GM21619 (cell line): Measurements from ENCODE around the gene OCA2.
"Not testable (repeated sequence)": the region's sequence is repeated elsewhere in the genome, so short reads cannot be mapped to it uniquely, and the experiment has no call there.

Experiments used
- ATAC-seq: cut with Tn5 transposase; IDR thresholded peaks from one replicate; pipeline ENCODE4 v1.9.1; 2021; ENCODE audit not compliant: unreplicated experiment

Gene OCA2

DNA sequence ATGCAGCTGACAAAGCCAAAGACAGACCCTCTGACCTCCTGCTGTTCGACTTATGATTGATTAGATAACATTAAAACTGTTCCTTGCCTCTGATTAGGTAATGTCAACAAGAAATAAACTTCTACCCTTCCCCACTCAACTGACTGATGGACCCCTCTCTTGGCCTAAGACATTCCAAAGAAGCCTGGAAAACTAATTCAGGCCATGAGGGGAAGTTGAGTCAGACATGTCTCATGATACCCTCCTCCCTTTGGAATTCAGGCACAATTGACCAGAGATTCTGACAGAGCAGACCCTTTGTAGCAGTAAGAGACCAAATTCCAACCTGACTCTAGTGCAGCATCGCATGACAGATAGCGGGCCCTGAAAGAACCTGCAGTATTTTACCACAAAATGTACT, 354.5 kb downstream of the OCA2 start:
- ATAC-seq, result no peak

DNA sequence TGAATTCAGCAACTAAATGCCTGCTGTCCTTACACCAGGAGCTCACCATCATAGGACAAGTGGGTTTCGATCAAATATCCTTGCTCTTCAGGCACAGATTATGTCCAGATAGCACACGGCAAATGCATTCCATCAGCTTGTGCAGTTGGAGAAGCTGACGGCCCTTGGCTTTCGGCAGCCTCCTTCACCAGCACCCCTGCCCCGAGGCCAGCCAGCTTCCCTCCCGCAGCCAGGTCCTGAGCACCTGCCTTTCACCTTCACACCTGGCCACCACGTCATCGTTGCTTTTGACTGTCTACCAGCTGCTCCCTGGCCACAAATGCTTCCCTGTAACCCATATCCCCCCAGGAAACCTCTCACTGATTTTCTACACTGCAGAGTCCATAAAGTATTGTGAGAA, 355.5 kb downstream of the OCA2 start:
- ATAC-seq, result no peak

DNA sequence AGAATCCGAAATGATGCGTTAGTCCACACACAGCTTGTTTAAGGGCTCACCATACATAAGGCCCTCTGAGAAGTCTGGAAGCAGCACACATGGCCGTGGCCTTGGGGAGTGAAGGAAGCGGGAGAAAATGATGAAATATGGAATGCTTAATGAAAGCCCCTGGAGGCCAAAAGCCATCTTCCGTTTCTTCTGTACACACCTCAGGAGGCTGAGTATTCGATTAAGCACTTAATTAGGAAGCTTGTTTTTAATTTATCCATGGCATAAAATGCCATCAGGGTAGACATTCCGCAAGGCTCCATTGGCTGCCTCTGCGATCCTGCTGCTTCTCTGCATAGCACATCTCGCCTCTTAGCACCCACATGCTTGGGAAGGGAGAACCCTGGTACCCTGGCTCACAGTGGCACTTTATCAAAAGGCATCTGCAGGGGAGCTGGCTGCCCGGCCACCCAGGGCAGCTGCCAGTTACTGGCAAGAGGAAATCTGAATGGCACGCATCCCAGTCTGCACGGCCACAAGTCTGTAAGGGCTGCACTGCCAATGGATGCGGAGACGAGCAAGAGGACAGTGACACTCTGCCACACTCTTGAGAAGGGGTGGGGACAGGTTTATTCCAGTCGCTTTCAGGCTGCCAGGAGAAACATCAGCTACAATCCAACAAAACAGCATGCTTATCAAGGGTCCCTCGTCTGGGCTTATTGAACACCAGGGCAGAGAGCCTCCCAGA, 356.2 kb downstream of the OCA2 start:
- ATAC-seq, result no peak

DNA sequence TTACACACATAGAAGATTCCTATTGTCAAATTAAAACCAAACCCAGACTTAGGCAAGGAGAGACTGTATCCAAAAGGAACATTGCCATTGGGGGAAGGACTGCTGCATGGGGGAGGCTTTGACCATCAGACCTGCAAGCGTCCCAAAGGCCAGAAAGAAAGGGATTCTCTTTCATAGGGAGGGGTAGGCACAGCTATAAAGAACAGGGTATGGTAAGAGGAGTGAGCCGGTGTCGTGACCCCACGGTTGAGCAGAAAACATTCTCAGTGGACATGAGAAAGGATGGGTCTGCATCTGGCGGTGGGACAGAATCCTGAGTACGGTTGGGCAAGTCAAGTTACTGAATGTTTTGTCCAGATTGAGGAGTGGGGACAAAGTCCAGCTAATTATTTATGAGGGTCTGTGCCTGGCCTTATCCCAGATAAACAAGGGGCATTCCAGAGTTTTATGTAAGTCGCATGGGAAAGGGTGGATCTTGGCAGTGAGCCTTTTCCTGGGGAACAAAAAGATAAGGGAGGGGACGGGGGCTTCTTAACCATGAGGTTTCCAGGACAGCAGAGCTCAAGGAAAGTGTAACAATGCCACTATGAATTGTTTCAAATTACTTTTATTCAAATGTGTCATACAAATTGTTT, 357.8 kb downstream of the OCA2 start:
- no peak for ATAC-seq

- ATAC-seq, result no peak
These were observed 364.2 kb downstream of the OCA2 start for GRCh38 chr15:27734785-27735495.

- no peak for ATAC-seq
These were observed 367.3 kb downstream of the OCA2 start for GRCh38 chr15:27731776-27732175.

DNA sequence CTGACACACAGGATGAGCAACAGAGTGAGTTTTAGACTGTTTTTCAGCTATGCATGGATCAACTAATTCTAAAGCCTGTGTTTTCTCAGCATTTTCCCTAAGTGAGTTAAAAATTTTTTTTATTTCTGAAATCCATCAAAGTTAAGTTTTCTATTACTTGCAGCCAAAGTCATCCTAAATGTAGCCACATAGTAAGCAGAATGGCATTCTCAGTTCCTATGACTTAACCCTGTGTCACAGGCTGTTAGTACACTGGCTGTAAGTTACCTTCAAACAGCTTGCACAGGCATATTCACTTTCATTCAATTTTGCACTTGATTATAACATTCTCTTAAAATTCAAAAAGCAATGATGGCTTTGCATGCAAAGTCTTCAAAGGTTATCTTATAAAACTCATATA, 368.2 kb downstream of the OCA2 start:
- no peak for ATAC-seq

GRCh38 chr15:27725731-27726130, 373.4 kb downstream of the OCA2 start:
- no peak for ATAC-seq

DNA sequence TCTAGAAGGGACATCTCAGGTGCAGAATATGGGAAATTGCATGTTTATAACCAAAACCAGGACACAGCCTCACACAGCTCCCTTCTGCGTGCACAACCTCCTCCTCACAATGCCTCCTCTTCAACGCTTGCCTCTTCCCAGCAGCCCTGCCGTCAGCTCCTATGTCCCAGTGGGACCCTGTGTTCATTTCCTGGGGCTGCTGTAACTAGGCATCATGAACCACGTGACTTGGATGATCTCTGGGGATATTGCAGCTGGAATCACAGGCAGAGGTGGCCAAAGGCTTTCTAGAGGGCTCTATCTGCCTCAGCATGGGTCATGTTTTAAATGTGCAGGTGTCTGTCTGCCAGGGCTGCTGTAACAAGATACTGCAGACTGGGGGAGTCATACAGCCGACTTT, 375.3 kb downstream of the OCA2 start:
- ATAC-seq, result no peak

DNA sequence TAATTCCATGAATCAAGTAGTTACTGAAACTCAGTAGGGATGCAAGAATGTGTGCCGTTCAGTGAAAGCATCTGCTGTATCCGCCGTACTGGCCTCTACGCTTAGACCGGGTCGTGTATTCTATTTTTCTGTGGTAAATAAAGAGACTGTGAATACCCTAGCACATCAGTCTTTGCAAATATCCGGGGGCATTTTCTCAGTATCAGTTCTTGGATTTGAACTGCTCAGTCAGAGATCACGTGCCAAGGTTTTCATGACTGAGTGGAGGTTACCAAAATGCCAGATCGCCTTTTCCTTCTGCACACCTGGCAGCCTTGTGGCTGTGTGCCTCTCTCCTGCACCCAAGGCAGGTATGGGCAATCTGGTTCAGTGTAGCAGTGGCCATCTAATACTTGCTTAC, 377.0 kb downstream of the OCA2 start:
- ATAC-seq, result no peak

DNA sequence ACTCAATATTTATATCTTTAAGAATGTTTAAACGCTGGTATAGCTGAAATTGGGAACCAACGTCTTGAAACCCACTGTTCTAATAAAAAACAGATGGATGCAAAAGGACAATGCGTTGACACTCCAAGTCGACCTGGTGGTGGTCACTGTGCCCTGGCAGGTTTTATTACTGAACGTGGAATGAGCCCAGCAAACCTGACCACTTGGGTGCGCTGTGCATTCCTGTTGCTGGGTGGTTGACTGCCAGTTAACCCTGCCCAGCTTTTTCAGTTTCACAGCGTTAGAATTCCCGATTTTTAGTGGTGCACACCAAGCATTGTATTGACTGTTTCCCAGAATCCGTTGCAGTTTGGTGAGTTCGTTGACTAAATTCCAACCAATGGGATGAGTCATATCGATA, 384.4 kb downstream of the OCA2 start:
- ATAC-seq, result no peak

- ATAC-seq, result not testable (repeated sequence)
These were observed 385.3 kb downstream of the OCA2 start for GRCh38 chr15:27713850-27714249.

DNA sequence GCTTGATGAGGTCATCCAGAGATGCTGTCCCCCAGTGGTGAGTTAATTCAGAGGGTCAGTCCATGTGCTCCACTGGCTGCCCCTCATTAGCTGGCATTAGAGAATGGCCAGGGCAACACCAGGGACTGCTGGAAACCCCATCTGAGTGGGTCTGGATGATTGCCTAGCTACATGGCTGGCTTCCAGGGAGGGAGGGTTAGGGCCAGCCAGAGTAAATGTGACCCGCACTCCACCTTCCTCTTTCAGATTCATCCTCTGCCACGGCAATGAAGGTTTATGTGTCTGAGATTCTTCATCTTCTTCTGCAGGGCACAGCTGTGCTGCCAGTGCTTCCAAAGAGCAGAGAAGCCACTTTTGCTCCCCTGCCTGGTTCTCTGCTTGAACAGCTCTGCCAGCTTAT, 391.9 kb downstream of the OCA2 start:
- no peak for ATAC-seq

GRCh38 chr15:27706300-27706699, 392.8 kb downstream of the OCA2 start:
- no peak for ATAC-seq

- no peak for ATAC-seq
These were observed 394.1 kb downstream of the OCA2 start for GRCh38 chr15:27705056-27705455.
